HG02610 (cell line): ENCODE data around the gene GNS.
A peak's percentile ranks its signal among the peaks of the same experiment; 100 is the strongest.

Experiments
- ATAC-seq: cut with Tn5 transposase; IDR thresholded peaks from one replicate; pipeline ENCODE4 v1.9.1; 2021; ENCODE audit warnings: mild to moderate bottlenecking, moderate library complexity; ENCODE audit not compliant: unreplicated experiment

Gene GNS

DNA sequence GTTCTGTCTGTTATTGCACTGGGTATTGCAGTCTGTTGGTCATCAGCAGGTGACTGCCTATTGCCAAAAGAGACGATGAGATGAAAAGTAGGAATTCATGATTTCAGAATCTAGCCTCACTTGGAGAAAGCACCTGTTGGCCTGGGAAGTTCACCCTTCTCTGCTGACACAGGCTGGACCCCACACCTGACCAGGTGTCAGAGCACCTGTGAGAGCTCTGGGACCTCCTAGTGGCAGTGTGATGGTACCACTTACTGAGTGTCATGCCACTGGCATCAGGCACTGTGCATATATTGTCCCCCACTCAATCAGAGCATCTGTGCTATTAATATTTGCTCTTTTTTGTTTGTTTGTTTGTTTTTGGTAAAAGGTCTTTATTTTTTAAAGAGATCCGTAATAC lies 81.0 kb downstream of the GNS start:
- no peak for ATAC-seq

GRCh38 chr12:64675795-64676194 lies 83.4 kb downstream of the GNS start:
- ATAC-seq = no peak

DNA sequence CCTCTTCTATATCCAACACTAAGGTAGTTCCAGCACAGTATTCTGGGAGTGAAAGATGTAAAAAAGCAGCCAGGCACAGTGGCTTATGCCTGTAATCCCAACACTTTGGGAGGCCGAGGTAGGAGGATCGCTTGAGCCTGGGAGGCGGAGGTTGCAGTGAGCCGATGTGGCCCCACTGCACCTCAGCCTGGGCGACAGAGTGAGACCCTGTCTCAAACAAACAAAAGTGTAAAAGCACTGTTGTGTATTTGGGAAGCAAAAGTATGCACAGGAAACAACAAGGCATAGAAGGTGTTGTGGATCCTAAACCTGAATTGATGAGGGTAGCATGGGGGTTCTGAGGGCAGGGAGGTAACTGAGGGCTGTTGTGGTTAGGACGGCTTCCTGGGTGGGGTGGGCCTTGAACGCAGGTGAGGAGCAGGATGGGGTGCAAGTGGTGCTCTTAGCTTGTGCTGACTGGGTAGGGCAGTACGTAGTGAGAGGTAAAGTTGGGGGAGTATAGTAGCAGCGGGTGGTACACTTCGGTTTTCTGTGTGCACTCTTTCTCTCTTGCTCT lies 84.8 kb downstream of the GNS start:
- no peak for ATAC-seq

DNA sequence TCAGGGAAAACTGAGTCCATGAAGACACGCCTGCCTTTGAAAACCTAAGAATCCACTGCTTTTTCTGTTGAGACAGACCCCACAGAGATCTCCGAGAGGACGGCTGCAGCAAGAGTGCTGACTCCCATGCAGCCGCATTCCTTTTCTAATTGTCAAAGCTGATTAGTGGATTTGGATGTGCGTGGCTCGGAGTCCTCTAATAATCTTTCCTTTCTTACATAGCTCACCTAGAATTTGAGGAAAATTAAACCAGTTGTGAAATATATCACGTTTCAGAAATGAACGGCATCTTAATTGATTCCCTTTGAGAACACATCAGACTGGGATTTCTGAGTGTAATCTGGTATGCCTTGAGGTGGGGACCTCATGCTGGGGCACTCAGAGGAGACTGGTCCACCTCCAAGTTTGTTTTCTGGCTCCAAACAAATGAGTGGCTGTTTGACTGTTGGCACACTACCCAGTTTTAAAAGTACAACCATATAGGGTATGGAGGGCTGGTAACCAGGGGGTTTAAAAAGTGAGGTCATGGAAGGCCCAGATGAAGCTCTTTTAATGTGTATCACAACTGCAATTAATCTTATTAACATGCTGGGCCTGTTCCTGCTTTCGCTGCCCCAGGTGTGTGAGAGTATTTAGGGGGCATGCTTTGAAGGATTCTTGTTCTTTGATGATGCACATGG lies 85.6 kb downstream of the GNS start:
- no peak for ATAC-seq

DNA sequence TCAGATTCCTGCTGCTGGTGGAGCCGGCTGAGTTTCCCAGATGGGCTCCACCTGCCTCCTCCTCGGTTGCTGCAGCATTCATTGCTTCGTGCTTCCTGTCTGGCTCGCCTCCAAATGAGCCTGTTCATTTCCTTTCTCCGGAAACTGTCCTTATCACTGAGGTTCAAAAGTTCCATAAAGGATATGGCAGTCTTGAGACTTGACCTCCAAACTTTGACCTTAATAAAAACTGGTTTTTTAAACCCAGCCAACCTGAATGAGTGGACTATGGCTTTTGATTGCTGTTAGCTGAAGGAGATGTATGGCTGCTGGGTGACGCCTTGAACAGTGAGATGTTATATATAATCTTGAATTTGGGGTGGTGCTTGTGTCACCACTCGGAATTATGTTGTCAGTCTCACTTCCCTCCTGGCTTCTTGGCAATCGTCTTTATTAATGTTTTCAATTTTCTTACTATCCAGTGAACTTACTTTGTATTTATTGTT lies 86.2 kb downstream of the GNS start:
- no peak for ATAC-seq

GRCh38 chr12:64671681-64672080 lies 87.5 kb downstream of the GNS start:
- ATAC-seq = no peak

GRCh38 chr12:64670919-64671639 lies 88.1 kb downstream of the GNS start:
- ATAC-seq = no peak

GRCh38 chr12:64670019-64670418 lies 89.2 kb downstream of the GNS start:
- no peak for ATAC-seq

DNA sequence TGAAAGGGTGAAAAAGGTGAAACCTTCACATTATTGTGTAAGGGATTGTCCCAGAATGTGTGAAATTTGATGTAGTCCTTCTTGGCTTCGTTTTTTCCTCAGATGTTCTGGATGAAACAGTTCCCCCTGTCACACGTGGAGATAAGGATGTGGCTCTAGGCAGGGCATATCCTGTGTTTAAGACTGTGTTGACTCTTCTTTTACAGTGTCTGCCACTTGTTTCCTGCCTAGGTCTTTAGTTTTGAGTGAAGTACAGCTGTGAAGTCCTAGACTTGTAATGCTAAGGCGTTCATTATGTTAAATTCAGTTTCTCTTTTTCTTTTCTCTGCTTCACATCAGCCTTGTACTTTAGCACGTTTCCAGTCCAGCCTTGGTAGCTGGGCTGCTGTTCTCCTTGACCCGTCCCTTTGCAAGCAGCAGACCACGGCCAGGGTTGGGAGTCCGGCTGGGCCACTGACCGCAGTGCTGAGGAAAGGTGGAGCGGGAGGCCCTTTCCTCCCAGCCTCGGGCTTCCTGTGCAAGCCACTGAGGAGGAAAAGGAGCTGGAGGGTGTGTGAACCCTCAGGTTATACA lies 89.8 kb downstream of the GNS start:
- ATAC-seq = peak; percentile 83

GRCh38 chr12:64667793-64668192 lies 91.4 kb downstream of the GNS start:
- ATAC-seq = no peak

DNA sequence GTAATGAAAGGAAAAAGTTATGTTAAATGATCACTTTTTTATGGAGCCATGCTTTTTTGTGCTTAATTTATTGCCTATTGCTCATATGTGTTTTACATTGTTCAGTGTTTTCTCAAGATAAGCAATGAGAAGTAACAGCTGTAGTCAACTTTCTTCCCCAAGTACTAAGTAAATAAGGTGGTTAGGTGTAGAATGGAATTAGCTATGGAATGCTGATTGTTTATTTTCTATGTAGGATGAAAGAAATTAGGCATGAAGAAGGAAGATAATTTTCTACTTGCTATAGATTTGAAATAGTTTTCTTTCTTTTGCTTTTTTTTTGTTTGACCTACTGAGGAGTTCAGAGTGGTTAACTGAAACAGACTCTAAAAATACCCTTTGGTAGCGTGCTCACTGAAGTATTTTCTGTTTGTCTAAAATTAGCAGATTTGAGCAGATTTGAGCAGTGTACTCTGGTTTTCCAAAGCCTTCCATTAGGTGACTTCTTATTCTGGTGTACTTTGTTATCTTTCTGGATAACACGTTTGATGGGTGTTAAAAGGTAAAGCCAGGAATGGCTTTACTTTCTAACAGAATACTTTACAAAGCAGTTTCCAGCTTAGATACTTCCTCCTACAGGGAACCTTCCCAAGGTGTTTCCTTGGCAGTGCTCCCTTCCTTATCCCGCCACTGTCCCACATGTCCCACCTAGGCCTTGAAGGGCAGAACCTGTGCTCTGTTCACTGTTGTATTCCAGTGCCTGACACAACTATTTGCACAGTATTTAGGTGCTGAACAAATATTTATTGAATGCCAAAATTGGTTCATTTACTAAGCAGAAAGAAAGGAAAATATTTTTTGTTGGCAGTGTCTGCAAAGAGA lies 92.9 kb downstream of the GNS start:
- ATAC-seq = peak; percentile 31

DNA sequence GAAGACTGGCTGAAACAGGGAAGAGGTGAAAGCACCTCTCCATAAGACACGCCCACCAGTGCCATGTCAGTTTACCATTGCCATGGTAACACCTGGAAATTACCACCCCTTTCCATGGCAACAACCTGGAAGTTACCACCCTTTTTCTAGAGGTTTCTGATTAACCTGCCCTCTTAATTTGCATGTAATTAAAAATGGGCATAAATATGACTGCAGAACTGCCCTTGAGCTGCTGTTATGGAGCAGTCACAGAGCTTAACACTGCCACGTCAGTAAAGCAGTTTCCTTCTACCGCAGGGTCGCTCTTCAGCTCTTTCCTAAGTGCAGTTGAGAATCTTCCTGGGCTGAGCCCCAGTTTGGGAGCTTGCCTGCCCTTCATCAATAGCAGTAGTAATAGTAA lies 93.7 kb downstream of the GNS start:
- ATAC-seq = peak; percentile 24
